Left forelimb (tissue), 1 donor: ENCODE measurements around the gene FBN1.

Experiments used
- DNase-seq: peaks from one replicate; pipeline ENCODE4 v3.0.0-alpha.2; 2018; ENCODE audit warnings: low spot score

FBN1 gene

DNA sequence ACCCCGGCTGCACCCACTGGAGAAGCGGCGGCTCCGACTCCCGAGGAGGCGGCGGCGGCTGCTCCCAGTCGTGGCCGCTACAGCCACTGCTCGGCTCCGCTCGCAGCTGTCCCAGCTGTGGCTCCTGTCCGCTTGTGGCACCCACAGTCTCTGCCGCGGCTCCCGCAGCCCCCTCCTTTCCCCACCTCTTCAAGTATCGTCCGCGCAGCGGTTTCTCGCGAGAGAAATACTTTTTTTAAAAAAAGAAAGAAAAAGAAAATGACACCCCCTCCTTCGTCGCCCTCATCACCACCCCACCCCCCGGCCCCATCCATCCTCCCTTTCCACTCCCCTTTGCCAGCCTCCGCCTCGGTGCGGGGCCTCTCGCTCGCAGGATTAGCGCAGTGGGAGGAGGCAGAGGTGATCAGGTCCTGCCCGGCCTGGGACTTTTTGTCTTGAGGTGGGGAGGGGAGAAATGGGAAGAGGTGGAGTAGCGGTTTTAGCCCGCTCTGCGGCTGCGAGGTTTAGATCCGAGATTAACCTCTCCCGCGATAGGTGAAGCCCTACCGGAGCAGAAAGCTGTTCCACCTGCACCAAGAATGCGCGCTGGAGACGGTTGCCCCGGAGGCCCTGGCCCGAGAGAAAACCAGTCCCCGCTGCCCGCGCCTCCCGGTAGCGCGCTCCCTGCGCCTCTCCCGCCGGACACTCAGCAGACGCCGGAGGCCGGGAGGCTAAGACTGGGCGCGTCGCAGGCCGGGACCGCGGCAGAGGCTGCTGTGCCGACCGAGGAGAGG, at the start of gene FBN1:
Gene FBN1, minus strand, starts transcription at position 152 of the 773 bp plus-strand sequence. CDS start 940 bp downstream, outside the sequence.
- peak; percentile 91 for DNase-seq

DNA sequence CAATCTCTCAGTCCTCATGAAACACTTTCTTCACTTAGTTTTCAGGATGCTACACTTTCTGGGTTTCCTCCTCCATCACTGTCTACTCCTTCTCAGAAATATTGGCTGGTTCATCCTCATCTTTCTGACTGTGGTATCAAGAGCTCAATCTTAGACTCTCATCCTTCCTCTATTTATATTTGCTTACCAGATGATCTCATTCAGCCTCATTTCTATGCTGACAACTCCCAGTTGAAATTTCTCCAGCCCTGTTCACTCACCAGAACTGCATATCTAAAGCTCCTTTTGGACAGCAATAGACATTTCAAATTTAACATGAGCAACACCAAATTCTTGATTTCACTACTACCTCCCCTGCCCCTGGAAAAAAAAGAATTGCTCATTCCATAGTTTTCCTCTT, 48.0 kb upstream of the FBN1 start:
- DNase-seq, result no peak

DNA sequence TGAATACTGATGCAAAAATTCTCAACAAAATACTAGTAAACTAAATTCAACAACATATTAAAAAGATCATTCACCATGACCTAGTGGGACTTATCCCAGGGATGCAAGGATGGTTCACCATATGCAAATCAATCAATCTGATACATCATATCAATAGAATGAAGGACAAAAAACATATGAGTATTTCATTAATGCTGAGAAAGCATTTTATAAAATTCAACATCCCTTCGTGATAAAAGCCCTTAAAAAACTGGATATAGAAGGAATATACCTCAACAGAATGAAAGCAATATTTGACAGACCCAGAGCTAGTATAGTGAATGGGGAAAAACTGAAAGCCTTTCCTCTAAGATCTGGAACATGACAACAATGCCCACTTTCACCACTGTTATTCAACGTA, 43.0 kb upstream of the FBN1 start:
- no peak for DNase-seq

DNA sequence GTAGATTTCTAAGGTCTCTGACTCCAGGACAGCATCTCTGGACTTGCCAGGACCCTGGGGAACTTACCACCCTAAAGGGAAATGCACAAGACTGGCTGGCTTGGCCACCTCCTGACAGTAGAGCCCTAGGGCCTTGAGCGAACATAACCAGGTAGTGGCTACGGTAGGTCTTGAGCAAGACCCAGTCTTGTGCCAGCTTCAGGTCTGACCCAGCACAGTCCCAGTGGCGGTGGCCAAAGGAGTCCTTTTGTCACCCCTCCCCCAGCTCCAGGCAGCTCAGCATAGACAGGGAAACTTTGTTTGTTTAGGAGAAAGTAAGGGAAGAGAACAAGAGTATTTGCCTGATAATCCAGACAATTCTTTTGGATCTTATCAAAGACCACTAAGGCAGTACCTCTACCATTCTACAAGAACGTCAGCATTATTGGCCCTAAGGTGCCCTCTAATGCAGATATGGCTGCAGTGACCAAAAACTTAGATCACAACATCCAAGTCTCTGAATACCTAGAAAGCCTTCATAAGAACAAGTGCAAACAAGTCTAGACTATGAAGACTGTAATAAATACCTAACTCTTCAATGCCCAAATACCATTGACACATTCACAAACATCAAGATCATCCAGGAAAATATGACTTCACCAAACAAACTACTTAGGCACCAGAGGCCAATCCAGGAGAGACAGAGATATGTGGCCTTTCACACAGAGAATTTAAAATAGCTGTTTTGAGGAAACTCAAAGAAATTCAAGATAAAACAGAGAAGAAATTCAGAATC, 38.7 kb upstream of the FBN1 start:
- no peak for DNase-seq

DNA sequence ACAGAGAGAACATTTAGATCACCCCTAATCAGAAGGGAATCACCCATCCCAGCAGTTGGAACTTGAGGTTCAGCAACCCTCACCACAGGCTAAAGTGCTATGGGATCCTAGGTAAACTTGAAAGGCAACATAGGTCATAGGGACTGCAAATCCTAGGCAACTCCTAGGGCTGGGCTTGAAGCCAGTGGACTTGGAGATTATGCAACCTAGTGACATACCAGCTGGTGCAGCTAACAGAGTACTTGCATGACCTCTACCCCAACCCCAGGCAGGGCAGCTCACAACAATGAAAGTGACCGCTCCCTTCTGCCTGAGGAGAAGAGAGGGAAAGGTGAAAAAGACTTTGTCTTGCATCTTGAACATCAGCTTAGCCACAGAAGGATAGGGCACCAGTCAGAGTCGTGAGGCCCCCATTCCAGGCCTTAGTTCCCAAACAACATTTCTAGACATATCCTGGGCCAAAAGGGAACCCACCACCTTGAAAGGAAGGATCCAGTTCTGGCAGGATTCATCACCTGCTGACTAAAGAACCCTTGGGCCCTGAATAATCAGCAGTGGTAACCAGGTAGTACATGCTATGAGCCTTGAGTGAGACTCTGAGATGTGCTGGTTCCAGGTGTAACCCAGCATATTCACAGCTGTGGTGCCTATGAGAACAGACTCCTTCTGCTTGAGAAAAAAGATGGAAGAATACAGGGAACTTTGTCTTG, 37.6 kb upstream of the FBN1 start:
- no peak for DNase-seq

DNA sequence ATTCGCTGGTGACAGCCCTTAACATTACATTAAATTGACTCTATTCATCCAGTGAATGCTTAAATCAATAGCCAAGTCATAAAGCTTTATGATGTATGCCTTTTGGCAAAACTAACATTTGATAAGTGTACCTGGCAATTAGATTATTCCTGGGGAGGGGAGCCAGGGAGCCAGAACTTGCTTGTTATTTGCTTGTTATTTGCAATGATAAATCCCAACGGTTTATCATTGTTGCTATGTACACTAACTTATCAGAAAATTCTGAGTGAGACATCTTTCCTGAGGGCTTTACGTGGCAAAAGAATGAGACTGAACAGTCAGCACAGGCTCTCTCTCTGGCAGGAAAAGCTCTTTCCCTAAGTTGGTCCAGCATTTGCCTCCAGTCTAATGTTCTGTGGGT, 35.8 kb upstream of the FBN1 start:
- no peak for DNase-seq

DNA sequence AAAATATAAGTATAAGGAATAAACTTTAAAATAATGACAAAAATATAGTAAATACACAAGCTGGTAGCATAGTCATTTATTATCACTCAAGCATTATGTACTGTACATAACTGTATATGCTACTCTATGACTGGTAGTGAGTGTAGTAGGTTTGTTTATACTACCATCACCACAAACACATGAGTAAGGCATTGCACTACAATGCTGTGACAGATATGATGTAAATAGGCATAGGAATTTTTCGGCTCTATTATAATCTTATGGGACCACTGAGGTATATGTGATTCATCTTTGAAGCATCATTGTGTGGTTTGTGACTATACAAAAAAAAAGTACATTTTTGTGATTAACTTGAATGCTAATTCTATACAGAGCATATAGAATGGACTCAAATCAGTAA, 35.3 kb upstream of the FBN1 start:
- no peak for DNase-seq

DNA sequence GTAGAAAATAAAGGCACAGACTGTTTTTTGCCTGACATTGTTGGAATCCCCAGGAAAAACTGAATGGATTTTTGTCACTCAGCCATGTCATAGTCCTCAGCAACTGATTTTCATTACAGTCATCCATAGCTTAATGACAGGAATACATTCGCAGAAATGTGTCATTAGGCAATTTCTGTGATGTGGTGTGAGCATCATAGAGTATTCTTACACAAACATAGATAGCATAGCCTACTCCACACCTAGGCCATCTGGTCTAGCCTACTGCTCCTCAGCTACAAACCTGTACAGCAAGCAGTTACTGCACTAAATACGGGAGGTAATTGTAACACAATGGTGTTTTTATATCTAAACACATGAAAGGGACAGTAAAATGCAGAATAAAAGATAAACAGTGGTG, 34.4 kb upstream of the FBN1 start:
- DNase-seq, result no peak

DNA sequence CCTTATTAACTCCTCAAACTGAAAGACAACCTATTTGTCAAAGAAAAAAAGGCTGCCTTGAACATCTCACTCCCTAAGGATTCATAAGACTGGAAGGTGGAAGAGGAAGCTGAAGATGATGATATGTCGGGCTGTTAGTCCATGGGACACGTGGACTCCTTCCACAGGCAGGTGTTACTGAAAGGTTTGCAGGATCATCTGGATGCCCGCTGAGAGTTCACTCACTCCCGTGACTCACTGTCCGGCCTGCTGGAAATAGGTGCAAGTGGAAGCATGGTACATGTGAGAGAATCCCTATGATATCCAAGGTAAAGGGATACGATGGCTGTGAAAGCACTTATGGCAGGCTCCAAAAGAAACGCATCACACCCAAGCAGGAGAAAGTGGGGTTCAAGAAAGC, 33.3 kb upstream of the FBN1 start:
- no peak for DNase-seq

DNA sequence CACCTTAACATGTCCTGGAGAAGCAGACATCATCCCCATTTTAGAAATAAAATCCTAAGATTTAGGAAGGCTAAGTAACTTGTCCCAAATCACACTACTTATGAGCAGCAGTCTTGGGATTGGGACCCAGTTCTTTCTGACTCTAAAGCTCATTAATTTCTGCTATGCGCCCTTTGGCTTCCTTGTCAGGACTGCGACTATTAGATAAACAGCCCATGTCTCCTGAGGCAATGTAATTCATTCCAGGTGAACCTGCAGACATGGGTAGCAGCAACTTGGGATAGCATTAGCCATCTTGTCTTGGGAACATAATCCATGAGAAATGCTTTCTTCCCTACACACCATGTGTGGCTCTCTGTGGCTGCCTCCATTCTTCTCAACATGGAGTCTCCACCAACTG, 32.3 kb upstream of the FBN1 start:
- DNase-seq, result no peak

DNA sequence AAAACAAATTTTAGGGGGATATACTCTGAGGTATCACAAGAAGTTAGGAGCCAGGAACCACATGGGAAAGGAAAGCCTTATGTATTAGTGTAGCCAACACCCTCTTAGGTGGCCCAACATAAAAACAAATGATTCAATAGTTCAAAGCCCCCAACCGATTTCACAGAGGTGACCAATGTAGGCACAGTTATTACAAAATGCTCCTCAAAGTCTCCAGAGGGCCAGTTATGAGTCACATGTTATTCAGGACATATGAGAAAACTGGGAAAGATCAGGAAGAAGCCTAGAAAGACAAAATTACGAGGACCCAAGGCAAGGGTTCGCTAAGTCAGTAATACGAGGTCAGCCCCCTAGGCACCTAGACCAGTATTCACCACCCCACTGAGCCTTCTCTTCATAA, 29.9 kb upstream of the FBN1 start:
- no peak for DNase-seq

DNA sequence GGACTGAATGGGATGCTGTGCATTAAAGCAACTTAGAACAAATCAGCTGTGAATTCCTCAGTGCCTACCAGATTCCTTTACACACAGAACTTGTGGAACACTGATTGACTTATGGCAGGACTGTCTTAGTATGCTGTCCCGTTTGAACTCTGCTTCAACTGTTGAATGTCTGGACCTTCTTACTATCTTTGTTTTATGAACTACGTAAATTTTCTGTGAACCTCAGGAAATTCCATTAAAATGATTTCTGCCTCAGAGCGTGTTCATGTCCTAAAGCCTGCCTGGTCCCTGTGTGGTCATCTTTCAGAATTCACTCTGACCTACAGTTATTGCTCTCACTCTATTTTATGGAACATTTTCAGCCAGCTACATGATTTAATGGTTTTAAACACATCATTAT, 29.4 kb upstream of the FBN1 start:
- DNase-seq, result no peak

DNA sequence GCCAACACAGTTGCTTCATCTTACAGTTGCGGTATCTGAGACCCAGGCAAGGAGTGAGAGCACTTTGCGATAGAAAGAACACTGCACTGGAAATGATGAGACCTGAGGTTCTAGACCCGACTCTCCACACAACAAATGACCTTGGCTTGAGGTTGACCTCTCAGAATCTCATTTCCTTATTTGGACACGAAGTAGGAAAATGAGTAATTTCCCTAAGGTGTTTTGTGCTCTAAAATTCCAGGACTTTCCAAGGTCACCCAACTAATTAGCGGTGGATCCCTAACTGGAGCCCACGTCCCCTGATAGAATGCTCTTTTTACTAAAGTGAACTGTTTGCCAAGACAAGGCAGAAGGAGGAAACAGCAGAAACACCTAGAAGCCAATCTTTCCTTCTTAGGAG, 26.7 kb upstream of the FBN1 start:
- no peak for DNase-seq

DNA sequence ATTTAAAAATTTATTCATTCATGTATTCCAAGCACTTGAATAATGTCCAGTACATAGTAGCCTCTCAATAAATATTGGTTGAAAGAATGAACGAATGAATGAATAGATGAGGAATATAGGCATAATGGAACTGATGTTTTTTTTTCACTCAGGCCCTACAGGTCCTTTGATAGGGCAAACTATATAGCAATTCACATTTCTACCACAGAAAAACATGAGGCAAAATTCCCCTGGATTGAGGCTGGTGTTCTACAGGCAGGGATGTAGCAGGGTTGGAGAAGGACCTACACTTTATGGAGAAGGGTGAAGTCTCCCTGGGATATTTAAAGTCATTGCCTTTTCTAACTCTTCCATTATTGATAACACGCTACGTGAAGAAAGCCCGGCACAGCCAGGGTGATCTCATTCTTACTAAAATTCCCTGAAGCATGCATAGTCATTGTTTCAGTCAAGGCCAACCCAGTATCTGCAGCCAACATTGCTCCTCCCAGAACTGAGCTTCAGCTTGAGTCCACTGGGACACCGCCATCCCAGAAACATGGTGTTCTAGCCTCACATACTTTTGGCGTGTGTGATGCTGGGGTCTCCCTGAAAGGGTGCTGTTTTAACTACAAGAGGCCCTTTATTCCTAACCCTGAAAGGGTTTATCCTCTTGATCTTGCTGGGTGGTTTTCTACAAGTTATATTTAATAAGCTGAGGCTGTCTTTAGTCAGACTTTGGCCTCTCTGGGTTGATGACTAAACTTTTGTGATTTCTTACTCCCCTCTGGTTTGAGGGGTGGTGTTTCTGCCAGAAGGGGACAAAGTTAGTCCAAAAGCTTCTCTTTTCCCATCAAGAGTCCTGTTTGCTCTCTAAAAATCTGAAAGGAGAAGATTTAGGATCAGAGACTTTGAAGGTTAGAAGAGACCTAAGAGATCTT, 25.9 kb upstream of the FBN1 start:
- DNase-seq, result no peak

DNA sequence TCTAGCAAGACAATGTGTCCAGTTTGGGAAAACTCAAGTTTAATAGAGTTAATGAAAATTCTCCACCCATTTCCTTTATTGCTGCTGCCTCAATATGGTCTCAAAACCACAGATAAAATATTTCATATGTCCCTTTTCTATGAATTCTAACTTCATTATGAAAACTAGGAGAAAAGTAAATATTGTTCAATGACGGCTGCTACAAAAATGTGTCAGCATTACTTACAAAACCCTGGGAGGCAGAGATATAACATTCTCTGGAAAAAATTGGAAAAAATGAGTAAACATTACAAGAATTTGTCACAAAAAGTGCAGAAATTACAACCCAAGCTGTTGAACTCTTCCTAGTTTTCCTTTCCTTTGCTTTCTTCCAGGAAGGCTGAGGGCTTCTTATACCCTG, 22.2 kb upstream of the FBN1 start:
- DNase-seq, result no peak

DNA sequence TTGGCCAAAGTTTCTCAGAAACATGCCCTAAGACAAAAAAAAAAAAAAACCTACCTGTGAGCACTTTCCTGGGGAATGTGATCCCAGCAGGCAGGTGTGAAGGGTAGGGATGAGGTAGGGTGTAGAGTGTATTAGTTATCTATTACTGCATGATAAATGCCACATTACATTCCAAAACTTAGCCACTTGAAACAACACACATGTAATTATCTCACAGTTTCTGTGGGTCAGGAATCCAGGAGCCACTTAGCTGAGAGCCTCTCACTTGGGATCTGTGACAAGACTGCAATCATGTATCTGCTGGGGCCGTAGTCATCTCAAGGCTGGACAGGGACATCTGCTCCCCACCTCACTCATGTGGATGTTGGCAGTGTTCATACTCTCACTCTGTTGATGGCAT, 18.9 kb upstream of the FBN1 start:
- DNase-seq, result no peak

DNA sequence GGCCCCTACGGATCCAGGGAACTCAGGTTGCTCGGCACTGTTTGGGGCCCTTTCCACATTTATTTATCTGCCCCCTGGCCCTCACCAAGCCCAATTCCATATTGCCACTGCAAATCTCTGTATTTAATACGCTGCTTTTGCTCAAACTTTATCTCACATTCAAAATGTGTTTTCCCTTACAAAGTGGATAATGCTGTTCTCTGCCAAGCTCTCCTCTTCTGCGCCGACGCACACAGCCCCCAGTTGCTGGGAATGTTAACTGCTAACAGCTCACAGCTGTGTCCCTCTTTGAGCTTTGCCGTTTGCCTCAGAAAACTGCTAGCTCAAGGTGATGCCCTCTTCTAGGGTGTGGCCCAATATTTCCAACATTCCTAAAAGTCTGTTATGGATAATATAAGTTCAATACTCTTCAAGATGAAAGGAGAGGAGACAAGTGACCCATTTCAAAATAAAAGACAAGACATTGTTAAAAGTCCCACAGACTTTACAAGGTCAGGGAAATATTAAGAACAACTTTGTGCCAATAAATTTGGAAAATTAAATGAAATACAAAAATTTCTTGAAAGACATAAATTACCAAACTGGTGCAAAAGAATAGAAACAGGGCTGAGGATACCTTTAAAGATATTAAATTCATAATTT, 12.6 kb upstream of the FBN1 start:
- DNase-seq, result no peak

DNA sequence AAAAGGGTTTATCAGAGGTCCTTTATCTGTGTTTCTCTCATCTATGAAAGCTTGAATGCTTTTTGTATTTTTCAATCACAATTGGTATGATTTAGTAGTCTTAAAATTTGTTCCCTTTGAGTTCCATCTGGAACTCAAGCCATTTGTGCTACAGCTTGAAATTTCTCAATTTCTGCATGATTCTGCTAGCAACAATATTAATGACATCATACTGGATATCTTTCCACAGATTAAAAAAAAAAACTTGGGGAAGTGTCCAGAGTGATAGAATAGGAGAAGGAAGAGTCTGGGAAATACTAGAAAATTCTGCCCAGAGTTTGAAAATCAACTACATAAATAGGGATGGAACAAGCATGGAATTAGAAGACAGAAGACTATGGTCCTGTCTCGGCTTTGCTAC, 9.3 kb upstream of the FBN1 start:
- no peak for DNase-seq

DNA sequence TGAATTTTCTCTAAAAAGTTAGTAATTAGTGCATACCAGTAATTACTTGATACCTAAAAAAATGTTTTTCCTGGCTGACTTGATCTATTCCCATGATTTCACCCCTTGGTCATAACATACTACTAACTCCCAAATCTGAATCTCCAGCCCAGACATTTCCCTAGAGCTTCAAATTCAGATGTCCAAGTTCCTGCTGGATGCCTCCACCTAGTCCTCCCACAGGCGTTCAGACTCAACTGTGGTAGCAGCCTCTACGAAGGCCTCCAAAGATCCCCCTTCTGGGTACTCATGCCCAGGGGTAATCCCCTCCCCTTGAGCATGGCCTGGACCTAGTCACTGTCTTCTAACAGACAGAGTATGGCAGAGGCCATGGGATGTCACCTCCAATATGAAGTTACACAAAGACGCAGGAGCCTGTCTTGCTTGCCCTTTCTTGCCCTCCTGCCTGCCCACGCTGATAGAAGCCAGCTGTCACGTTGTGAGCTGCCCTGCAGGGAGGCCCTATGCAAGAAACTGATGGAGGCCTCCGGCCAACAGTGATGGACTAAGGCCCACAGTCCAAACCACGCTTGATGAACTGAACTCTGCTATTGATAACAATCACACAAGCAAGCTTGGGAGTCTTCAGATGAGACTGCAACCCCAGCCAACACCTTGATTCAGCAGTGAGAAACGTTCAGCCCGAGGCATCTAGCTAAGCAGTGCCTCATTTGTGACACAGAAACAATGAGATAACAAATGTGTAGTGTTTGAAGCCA, 8.6 kb upstream of the FBN1 start:
- DNase-seq, result no peak

DNA sequence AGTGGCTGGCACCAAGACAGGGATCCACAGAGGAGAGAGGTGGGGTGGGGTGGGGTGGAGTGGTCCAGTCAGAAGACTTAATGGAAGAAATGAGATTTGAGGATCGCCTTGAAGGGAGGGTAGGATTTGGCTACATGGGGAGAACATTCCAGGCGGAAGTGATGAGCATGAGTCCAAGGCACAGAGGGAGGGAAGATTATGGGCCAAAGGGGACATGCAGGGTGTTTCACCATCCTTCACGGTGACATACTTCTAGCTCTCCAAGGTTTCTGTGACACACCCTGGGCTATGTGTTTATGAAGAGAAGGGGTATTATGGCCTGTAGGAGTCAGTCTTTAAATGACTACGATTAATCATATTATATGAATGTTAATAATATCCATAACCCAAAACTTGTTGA, 7.7 kb upstream of the FBN1 start:
- DNase-seq, result no peak
